HG02870 (cell line): ENCODE measurements around the gene PRLR.

ENCODE experiments used
- ATAC-seq: cut with Tn5 transposase; IDR thresholded peaks from one replicate; pipeline ENCODE4 v1.9.1; 2021; ENCODE audit warnings: mild to moderate bottlenecking, moderate library complexity; ENCODE audit not compliant: unreplicated experiment

Gene PRLR

DNA sequence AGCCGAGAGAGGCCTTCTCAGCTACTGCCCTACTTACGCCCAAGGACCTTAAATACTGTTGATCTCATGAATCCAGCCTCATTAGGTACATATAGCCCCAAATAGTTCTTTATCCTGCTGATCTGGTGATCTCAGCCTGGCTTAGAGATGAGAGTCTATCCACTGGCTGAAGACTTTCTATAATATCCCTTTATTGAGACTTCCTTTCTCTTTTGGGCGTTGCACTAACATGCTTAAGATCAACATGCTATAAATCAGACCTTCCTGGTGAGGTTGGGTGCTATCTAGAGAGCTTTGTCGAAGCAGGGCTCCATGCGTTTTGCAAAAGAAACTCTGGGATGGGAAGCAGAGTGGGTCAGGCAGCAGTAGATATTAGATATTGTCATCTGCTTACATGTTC lies 138.6 kb downstream of the PRLR start:
- no peak for ATAC-seq

DNA sequence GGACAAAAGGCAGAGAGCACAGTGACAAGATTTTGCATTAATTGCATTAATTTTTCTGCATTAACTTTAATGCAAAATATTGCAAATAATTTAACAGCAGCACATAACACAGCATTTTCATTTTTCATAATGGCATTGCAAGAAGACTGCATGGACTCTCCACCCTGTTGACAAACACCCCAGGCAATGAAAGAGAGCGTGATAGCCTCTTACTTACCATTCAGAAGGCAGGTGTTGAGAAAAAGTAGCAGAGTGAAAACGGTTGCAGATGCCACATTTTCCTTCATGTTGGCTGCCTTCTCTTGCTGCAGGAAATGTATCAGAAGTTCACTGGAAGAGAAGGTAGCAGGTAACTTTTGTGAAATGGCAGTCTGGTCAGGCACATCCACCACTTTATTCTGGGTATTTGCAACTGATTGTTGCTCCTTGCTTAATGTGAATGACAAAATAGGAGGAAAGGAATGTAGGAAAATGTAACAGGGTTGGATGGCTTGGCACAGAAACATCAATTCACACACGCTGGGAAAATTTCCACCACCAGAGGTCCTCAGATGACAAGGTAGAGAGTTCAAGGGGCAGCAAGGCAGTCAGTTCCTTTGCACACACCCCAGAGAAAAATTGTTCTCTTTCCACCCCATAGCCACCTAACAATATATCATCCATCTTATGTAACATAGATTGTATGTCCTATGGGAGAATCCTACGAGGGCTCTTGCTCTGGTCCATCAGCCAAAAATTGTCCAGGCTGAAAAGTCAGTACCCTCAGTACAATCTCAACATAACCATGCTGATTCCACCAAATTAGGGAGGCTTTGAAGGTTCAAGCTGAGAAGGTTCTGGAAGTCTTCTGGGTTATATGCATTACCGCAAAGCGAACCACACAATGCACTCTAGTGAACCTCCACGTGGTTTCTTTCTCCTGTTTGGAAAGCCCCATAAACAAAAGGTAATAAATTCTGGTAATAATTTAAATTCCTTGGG lies 140.7 kb downstream of the PRLR start:
- no peak for ATAC-seq

DNA sequence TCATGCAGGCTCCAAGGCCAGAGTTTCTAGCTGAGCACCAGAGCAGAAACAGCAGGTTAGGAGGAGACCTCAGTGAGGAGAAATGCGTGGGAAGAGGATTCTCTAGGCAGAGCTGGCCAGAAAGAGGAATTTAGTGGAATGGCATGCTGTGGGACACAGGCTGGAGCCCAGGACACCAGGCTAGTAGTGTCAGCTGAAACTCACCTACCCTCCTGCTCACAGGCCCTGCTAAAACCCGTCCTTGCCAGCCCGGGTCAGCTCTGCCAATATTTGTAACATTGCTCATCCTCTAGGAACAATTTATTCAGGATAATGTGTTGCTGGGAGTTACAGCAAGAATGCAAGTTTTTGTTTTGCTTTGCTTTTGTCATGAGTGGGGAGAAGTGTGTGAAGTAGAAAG lies 142.3 kb downstream of the PRLR start:
- no peak for ATAC-seq

DNA sequence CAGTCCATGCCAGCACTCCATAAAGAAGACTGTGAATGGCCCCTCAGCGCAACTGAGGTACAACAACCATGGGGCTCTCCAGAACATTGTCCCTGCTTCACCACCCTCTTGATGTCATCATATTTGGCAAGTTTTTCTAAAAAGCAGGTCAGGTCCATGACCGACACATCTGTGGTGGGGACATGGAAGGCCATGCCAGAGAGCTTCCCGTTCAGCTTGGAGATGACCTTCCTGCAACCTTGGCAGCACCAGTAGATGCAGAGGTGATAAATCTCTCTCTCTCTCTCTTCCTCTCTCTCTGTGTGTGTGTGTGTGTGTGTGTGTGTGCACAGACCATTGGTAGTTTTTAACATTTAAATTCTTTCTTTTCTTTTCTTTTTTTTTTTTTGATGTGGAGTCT lies 147.1 kb downstream of the PRLR start:
- no peak for ATAC-seq

DNA sequence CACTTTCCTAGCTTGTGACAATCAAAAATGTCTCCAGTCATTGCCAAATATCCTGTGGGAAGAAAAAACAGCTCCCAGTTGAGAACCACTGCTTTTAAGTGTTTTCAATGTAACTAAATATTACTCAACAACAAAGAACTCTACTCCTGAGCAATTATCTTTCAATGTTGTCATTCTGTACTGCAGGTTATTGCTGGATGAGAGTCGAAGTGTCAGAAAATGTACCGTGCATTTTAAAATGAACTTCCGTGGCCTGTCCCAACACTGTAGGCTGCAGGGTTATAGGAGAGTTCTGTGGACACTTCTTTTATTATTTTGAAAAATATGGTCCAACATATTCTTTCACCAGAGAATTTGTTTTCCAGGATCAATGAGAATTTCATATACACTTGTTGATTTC lies 147.8 kb downstream of the PRLR start:
- ATAC-seq, result no peak

DNA sequence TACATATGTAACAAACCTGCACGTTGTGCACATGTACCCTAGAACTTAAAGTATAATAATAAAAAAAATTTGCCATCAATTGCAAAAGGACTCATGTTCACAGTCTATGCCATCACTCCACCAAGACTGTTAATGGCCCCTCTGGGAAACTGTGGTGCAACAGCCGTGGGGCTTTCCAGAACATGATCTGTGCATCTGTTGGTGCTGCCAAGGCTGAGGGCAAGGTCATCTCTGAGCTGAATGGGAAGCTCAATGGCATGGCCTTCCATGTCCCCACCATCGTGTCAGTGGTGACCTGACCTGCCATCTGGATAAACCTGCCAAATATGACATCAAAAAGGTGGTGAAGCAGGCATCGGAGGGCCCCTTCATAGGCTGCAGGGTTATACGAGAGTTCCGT lies 149.2 kb downstream of the PRLR start:
- no peak for ATAC-seq

DNA sequence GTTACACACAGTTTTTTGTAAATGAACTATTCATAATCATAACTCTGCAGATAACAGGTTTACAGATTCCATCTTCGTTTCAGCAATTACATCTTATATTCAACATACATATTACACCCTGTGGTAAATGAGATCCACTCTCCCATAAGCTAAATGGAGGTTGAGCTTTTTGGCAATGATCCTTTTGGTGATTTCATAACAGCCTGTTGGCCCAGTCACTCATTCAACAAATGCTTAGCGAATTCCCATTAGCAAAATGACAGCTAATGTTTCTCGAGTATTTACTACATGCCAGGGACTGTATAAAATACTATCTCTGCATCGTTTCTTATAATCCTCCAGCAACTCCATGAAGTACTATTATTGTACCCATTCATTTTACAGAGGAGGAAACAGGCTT lies 157.1 kb downstream of the PRLR start:
- ATAC-seq, result no peak

DNA sequence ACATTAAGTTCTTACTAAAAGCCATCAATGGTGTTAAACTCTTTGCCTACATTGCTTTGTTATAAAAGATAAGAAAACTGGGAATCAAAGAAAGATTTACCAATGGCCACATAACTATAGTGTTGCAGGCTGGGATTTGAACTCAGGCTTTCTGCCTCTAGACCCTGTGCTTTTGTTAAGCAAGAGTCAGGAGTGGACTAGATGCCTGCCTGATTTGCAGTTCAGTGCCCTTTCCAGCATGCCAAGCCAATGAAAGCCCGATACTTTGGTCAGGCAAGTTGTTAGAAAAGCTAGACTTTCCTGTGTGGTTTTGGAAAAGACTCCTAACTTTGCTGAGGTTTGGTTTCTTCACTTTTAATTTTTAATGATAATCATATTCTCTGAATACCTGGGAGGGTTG lies 161.1 kb downstream of the PRLR start:
- ATAC-seq, result no peak

DNA sequence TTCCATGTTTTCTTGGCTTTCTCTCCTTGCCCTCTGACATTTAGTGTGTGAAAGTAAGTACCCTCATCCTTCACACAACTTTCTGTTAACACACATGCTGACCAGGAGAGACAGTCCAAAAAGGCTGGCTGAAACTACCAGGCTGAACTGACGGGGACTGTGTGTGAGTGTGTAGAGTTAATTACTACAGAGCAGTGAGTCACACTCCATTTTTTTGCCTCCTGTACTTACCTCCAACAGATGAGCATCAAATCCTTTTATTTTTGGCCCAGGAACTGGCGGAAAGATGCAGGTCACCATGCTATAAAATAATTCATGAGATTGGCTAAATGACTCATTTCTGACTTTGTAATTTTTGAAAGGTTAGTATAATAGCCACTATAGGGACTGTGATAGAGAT lies 162.3 kb downstream of the PRLR start:
- no peak for ATAC-seq

DNA sequence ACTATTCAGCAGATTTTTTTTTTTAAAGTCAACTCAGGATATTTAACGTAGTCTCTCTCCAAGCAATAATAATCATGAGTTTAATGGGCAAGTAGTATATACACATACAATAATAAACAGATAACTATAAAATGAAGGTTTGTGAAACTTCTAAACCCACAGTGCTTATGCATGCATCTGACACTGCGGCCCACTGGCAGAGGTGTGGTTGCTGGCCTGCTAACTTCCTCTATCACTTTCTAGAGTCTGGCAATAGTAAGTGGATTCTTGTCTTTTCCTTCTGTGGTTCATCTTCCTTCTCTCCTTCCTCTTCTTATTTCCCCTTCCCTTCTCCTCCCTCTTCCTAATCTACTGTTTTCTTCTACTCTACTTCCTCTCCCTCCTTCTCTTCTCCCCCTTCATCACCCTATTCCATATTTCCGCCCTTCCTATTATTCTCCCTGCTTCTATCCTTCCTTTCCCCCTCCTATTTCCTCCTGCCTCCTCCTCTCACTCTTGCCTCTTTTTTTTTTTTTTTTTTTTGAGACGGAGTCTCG lies 164.0 kb downstream of the PRLR start:
- ATAC-seq, result peak; percentile 50

DNA sequence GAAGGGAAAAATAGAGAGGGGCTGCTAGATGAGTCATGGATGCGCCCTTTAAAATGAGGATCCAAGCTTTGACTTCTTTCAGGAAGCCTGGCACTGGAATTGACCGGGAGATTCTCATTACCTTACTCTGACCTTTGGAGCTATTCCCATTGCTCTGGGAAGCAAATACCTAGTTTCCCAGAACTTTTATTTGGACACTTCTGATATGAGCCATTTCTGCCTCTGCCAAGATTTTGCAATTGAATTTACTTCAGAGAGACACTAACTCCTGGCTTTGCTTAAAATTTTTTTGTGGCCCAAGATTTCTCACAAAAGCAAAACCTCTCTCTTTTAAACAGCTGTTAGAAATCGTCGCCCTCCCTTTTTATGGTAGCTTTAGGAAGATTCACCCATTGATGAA lies 166.9 kb downstream of the PRLR start:
- ATAC-seq, result no peak

DNA sequence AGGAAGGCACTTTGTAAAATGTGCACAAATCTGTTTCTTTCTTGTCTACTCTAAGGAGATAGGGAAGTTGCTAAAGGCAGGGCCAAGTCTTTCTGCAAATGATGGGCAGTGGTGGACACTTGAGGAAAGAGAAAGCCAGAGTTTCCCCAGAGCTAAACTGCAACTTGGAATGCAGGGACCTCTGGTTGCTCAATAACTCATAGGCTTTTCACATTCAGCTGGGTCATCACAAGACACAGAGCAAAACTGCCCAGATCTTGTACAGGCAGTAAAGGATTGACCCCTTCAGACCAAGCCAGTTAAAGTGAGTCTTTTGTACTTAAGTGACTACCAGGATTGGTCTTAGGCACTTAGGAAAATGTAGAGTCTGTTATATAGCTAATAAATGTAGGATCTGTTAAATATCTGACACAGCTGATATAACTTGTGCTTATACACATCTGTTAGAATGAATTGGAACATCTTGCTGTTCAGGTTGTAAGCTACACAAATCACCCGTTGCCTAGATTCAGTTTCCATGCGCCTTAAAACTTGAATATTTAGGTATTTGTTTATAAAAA lies 169.0 kb downstream of the PRLR start:
- no peak for ATAC-seq

DNA sequence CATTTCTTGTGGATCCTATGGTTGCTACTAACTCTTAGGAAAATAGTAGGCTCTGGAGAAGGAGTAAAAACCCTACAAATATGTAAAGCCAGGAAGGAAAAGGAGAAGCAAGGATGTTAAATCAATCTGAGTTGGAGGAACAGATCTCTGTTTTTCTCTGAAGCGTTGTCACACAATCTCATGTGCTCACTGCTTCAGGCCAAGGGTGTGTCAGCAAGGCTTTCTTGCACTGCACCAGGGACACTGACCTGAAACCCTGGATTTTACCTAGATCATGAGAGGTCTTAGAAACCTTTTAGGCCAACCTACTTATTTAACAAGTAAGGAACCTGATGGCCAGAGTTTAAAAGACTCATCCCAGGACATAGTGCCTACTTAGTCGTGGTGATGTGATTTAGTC lies 170.1 kb downstream of the PRLR start:
- no peak for ATAC-seq

DNA sequence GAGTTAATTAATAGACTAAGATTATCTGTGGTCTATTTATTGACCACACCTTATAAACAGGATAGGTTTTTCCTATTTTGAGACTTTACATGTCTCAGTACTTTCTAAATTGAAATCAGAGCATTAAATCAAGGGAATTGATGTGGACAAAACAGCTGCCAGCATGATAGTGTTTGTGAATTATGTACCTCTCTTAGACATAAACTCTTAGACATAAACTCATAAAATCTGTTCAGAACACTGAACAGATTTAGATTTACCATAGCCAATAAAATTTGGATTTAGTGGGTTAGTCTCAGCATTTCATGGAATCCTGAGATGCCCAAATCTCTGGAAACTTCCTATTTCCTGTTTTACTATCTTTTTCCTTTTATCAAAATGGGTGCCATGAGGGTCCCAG lies 171.0 kb downstream of the PRLR start:
- ATAC-seq, result no peak

DNA sequence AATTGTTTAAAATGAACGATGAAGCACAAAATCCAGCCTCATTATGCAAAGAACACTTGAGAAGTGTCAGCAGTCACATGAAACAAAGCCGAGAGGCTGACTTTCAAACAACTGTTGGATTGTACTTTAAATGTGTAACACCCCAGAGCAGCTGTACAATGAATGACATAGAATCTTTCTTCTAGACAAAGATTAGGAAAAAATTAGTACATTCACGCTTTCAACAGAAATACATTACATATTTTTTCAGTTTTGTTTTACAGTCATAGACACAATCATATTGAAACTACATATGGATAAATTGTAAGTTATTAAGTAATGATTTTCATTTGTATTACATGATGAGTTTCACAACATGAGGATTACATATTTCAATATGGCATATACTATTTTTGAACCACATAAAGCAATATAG lies 171.9 kb downstream of the PRLR start:
- ATAC-seq, result peak; percentile 70

DNA sequence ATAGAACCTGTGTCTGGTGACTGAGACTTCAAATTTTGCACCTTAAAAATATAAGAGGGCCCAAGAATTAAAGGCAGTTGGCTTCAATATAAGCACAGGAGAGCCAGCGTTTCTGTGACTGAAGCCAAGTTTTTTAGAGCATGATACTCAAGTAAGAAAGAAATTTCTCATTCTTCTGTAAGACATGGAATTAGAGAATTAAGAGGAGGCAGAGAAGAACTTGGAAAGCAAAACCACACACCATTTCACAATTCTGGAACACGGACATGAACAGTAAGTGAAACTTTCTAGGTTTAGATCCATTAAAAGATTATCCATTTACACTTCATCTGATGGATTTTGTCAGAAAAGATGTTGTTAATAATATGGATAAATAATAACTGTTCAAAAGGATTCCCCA lies 173.6 kb downstream of the PRLR start:
- ATAC-seq, result no peak

DNA sequence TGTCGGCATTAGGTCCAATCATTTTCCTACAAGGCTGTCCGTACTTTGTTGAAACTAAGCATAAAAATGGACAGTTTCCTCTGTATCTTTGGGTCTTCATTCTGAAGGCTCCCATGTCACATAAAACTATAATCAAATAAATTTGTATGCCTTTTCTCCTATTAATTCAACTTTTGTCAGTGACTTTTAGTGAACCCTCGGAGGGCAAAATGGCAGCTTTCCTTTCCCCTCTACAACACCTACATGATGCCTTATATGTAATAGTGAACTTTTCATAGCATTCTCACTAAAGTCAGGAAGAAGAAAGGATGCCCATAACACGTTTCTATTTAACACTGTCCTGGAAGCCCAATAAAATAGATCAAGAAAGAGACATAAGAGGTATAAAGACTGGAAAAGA lies 177.4 kb downstream of the PRLR start:
- no peak for ATAC-seq

DNA sequence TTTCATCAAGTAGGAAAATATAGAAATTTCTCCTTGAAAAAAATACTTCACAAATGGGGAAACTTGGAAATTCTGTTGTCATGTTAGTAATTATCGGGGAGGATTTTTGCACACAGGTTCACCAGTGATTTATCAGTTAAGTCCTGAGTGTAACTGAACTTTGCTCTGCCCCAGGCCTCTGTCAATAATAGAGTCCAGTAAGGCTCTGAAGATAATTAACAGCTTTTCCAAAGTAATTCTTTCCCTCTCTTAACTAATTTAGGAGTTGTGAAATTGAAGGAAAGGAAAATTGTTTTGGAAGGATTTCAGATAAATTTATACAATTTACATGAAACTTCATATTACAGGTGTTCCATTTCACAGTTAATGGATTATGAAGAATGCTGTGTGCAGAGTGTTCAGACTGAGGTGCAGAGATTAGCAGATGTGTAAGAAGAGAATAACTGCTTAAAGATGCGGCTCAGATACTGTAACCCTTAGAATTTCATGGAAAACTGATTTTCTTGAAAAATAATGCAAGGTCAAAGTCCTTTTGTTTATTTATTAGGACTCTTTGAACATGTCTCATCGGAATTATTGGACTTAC lies 179.7 kb downstream of the PRLR start:
- no peak for ATAC-seq

DNA sequence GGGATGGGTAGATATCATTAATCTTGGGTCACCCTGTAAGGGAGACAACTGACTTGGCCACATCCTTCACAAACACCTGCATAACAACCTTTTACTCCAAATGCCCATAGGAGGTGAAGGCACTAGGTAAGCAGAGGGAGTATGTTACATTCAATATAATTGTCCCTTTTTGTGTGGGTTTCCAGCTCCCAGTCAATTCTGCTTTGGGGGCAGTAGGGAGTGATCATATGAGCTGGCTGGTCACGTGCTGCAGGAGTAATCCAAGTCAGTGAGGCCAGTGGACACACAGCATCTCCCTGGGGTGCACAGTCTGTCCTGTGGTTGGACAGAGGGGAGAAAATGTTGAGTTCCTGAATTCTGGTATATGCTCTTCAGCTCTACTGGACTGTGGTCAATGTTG lies 181.4 kb downstream of the PRLR start:
- ATAC-seq, result no peak

DNA sequence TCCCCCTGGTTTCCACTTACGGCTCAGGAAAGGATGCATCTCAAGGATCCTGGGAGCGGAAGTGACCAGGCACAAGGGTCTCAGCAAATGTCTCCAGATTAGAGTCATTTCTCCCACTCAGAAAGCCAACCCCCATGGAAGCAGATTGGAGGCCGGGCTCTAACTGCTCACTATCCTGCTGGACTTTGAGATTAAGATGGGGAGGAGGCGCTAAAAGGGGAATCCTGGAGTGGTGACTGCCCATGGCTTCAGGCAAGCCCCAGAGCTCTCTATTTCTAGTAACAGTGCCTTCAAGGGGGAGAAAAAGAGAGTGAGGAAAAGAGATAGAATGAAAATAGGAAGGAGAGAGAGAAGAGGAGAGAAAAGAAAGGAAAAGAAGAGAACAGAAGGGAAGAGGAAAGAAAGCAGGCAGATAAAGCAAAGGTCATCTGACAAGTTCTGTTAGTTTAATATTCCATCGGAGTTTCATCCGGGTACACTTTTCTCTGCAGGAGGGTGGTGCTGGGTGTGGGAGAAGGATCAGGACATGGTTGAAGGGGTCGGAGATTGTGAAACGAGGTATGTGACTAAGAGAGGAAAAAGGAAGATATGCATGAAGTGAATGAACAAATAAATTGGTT lies 182.4 kb downstream of the PRLR start, which contains the start of gene AGXT2:
Gene AGXT2 (minus strand): TSS at position 165 of the 620 bp plus-strand sequence. CDS start 57 bp downstream, at position 108.
- no peak for ATAC-seq

DNA sequence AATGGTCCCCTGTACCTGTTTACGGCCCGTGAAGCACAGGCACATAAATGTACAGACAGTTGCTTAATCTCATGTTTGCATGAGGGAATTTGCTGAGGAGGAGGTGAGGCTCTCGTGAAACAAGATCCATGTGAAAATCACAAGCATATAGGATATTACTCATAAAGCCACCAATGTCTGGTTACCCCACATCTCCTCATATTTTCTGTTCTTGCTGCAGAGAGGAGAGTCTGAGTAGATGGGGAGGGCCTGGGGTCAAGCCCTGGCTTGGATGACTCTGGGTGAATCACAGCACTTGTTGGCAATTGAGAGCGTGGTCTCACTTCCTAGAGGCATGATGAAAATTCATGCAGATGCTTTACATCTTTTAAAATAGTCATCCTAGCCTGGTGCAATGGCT lies 183.5 kb downstream of the PRLR start:
- no peak for ATAC-seq
